MM.1S (cell line): ENCODE measurements around the gene OR2A25.

Experiments used
- DNase-seq: peaks from one replicate; pipeline ENCODE4 v3.0.0-alpha.2; 2015
- H2AFZ ChIP-seq: fragments of 300-600 bp; sonication (generic); 2 replicates; pipeline ENCODE4 v1.6.0; 2016; ENCODE audit warnings: antibody characterized with exemption, low read length
- H3F3A ChIP-seq: fragments of 300-600 bp; sonication (generic); 2 replicates; pipeline ENCODE4 v1.6.1; 2016; ENCODE audit warnings: mild to moderate bottlenecking, antibody characterized with exemption, low read length, moderate library complexity, mixed read lengths; ENCODE audit not compliant: insufficient read depth
- H3K27ac ChIP-seq: fragments of 300-600 bp; sonication (generic); 2 replicates; pipeline ENCODE4 v1.5.1; 2016; ENCODE audit warnings: mild to moderate bottlenecking, low read length
- H3K27me3 ChIP-seq: fragments of 300-600 bp; sonication (generic); replicated peaks from 2 replicates; pipeline ENCODE4 v1.6.0; 2016; ENCODE audit warnings: low read length; ENCODE audit not compliant: insufficient read depth
- H3K36me3 ChIP-seq: fragments of 300-600 bp; sonication (generic); replicated peaks from 2 replicates; pipeline ENCODE4 v1.6.1; 2016; ENCODE audit warnings: mild to moderate bottlenecking, low read length, mixed read lengths; ENCODE audit not compliant: insufficient read depth
- H3K4me1 ChIP-seq: fragments of 300-600 bp; sonication (generic); 2 replicates; pipeline ENCODE4 v1.6.1; 2016; ENCODE audit warnings: low read length, mixed read lengths
- H3K4me2 ChIP-seq: fragments of 300-600 bp; sonication (generic); 2 replicates; pipeline ENCODE4 v1.6.0; 2016; ENCODE audit warnings: low read depth, low read length
- H3K4me3 ChIP-seq: fragments of 300-600 bp; sonication (generic); 2 replicates; pipeline ENCODE4 v1.5.1; 2016; ENCODE audit warnings: low read length, mixed read lengths
- H3K79me2 ChIP-seq: fragments of 300-600 bp; sonication (generic); 2 replicates; pipeline ENCODE4 v1.6.1; 2016; ENCODE audit warnings: mixed run types, low read length, mixed read lengths
- H3K9ac ChIP-seq: fragments of 300-600 bp; sonication (generic); 2 replicates; pipeline ENCODE4 v1.6.1; 2016; ENCODE audit warnings: low read length, mixed read lengths
- H3K9me2 ChIP-seq: fragments of 300-600 bp; sonication (generic); replicated peaks from 2 replicates; pipeline ENCODE4 v1.6.1; 2016; ENCODE audit warnings: mild to moderate bottlenecking, low read length, mixed read lengths; ENCODE audit not compliant: insufficient read depth
- H3K9me3 ChIP-seq: fragments of 300-600 bp; sonication (generic); replicated peaks from 2 replicates; pipeline ENCODE4 v1.6.1; 2016; ENCODE audit warnings: mild to moderate bottlenecking, low read length, mixed read lengths; ENCODE audit not compliant: insufficient read depth
- H4K20me1 ChIP-seq: fragments of 300-600 bp; sonication (generic); 2 replicates; pipeline ENCODE4 v1.6.1; 2016; ENCODE audit warnings: mild to moderate bottlenecking, low read length, moderate library complexity, mixed read lengths; ENCODE audit not compliant: insufficient read depth
- EZH2 ChIP-seq: fragments of 300-600 bp; sonication (generic); optimal IDR thresholded peaks from 2 replicates; pipeline ENCODE3; 2017; ENCODE audit warnings: low read depth, mild to moderate bottlenecking, antibody characterized with exemption, low read length, mixed read lengths
- EZH2phosphoT487 ChIP-seq: fragments of 300-600 bp; sonication (generic); IDR thresholded peaks from 2 replicates; pipeline ENCODE4 v1.6.1; 2018; ENCODE audit warnings: antibody characterized with exemption, low read length
- TF ChIP-seq, protein P1 (sequence below): fragments of 300-600 bp; sonication (generic); IDR thresholded peaks from 2 replicates; pipeline ENCODE4 v1.5.1; 2016; ENCODE audit warnings: antibody characterized with exemption, low read length, mixed read lengths

The OR2A25 gene

DNA sequence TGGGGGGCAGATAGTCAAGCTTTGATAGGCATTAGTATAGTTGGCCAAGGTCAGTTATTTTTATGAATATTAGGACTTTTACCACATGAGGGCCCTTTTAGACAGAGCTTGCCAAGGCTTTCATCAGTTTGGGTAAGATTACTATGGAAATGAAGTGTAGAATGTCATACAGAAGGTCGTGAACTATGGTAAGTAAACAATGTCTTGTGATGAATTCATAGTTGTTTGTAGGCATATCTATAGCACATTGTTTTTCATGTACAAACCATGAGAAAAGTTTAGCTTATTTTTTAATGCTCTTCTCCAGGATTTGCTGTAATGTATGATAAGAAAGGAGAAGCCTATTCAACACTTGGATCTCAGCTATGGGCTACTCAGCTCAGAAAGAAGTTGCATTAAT lies 44.0 kb downstream of the OR2A25 start:
- DNase-seq: no peak
- H3K4me1 ChIP-seq: no peaks in the 10 kb centered on the region
- H3K9ac ChIP-seq: no peak overlapping the region
- no peak overlapping the region for H2AFZ ChIP-seq
- no peaks in the 10 kb centered on the region for H3K79me2 ChIP-seq
- TF ChIP-seq, protein P1, sequence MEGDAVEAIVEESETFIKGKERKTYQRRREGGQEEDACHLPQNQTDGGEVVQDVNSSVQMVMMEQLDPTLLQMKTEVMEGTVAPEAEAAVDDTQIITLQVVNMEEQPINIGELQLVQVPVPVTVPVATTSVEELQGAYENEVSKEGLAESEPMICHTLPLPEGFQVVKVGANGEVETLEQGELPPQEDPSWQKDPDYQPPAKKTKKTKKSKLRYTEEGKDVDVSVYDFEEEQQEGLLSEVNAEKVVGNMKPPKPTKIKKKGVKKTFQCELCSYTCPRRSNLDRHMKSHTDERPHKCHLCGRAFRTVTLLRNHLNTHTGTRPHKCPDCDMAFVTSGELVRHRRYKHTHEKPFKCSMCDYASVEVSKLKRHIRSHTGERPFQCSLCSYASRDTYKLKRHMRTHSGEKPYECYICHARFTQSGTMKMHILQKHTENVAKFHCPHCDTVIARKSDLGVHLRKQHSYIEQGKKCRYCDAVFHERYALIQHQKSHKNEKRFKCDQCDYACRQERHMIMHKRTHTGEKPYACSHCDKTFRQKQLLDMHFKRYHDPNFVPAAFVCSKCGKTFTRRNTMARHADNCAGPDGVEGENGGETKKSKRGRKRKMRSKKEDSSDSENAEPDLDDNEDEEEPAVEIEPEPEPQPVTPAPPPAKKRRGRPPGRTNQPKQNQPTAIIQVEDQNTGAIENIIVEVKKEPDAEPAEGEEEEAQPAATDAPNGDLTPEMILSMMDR: no peak
- TF ChIP-seq EZH2phosphoT487: no peak
- TF ChIP-seq EZH2: no peak
- no peak overlapping the region for H3K4me2 ChIP-seq
- no peak overlapping the region for H3K27ac ChIP-seq
- H3K36me3 ChIP-seq: no peaks in the 10 kb centered on the region
- H3F3A ChIP-seq: no peaks in the 10 kb centered on the region
- 0 out of 2 replicates have a peak, but pooled peaks cover 3% of the 10 kb centered on the region for H3K9me2 ChIP-seq
- H4K20me1 ChIP-seq: no peaks in the 10 kb centered on the region
- no peak overlapping the region for H3K4me3 ChIP-seq
- H3K27me3 ChIP-seq: no peaks in the 10 kb centered on the region
- no peaks in the 10 kb centered on the region for H3K9me3 ChIP-seq

DNA sequence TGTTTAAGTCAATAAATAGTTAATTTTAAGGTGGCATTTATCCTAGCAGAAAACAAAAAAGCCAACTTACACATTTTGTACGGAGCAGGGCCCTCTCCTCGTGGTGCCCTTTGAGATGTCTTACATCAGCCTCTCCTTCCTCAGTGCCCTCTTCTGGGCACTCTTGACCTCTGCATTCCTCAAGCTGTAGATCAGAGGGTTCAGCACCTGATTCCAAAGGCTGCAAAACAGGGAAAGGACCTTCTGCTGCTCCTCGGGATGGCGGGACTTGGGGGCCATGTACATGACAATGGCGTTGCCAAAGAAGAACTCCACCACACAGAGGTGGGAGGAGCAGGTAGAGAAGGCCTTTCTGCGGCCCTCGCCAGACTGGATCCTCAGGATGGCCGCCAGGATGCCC lies 48.7 kb downstream of the OR2A25 start:
- TF ChIP-seq EZH2 (no peak), EZH2phosphoT487 (no peak)
- TF ChIP-seq, protein P1: no peak
- H3K4me1 ChIP-seq: no peaks in the 10 kb centered on the region

DNA sequence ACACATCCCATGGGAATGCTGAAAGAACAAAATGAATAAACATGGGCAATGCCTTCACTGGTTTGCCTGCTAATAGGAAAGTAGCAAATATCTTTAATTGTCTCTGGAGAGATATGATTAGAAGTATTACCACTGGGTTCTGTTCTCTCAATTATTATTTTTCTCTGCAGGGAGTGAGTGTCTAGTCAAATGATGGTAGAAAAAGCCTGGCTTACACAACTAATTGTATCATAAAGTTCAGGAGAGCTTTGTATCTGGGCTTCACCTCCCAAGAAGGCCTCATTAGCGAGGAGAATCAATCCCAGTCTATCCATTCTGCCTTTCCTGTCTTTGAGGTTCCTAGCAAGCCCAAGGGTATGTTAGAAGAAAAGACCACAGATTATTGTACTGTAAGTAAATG lies 53.3 kb downstream of the OR2A25 start, which contains the start of gene OR2A14:
OR2A14 (plus strand) TSS at position 301 of the 400 bp plus-strand sequence. CDS start 5,937 bp downstream, outside the sequence.
- Histone ChIP-seq H3K4me3 (no peak within 1 kb of the TSS), H3F3A (no peaks in the 10 kb centered on the region), H2AFZ (no peak within 1 kb of the TSS), H3K9me2 (no peaks in the 10 kb centered on the region), H3K27ac (no peak within 1 kb of the TSS), H3K27me3 (no peaks in the 10 kb centered on the region), H3K4me1 (peaks cover 7% of the 10 kb centered on the region; the same call in 1 of the 2 replicates), H3K9ac (no peak within 1 kb of the TSS), H4K20me1 (no peaks in the 10 kb centered on the region), H3K36me3 (no peaks in the 10 kb centered on the region), H3K9me3 (no peaks in the 10 kb centered on the region), H3K79me2 (no peaks in the 10 kb centered on the region), H3K4me2 (no peak within 1 kb of the TSS)
- DNase-seq: no peak
- TF ChIP-seq EZH2: no peak
- TF ChIP-seq, protein P1: no peak
- no peak for TF ChIP-seq EZH2phosphoT487

More for the DNA sequence above, 48.7 kb downstream of the OR2A25 start:
- Histone ChIP-seq H2AFZ (no peak overlapping the region), H3K27ac (no peak overlapping the region), H3K9ac (no peak overlapping the region), H3K79me2 (no peaks in the 10 kb centered on the region), H3K4me3 (no peak overlapping the region), H3K4me2 (no peak overlapping the region), H3K9me3 (no peaks in the 10 kb centered on the region), H3K36me3 (no peaks in the 10 kb centered on the region), H3K9me2 (no peaks in the 10 kb centered on the region), H3F3A (no peaks in the 10 kb centered on the region), H3K27me3 (no peaks in the 10 kb centered on the region), H4K20me1 (no peaks in the 10 kb centered on the region)
- DNase-seq: no peak
